Hepatocyte (in vitro differentiated cells): ENCODE measurements around the gene BAG3. TPM values are rescaled to one million over a fixed set of nuclear protein-coding genes. Genes with fewer than 3 reads are reported as not detected.

Source experiments
- DNase-seq: peaks from one replicate; pipeline ENCODE4 v3.0.0-alpha.2; 2016; ENCODE audit warnings: low spot score
- H2AFZ ChIP-seq: fragments of 200-600 bp; sonication (generic); 2 replicates; pipeline ENCODE4 v1.6.0; 2016; ENCODE audit warnings: antibody characterized with exemption, mild to moderate bottlenecking
- H3K27ac ChIP-seq: fragments of 200-600 bp; sonication (generic); 2 replicates; pipeline ENCODE4 v1.5.1; 2016; ENCODE audit warnings: mild to moderate bottlenecking
- H3K27me3 ChIP-seq: fragments of 200-600 bp; sonication (generic); 2 replicates; pipeline ENCODE4 v1.6.1; 2016
- H3K36me3 ChIP-seq: fragments of 200-600 bp; sonication (generic); replicated peaks from 2 replicates; pipeline ENCODE4 v1.5.1; 2016; ENCODE audit warnings: low read depth; ENCODE audit not compliant: insufficient read depth
- H3K4me1 ChIP-seq: fragments of 200-600 bp; sonication (generic); 2 replicates; pipeline ENCODE4 v1.5.1; 2016; ENCODE audit warnings: mild to moderate bottlenecking, moderate library complexity; ENCODE audit not compliant: insufficient read depth
- H3K4me2 ChIP-seq: fragments of 200-600 bp; sonication (generic); 2 replicates; pipeline ENCODE4 v1.6.0; 2016
- H3K4me3 ChIP-seq: fragments of 200-600 bp; sonication (generic); 2 replicates; pipeline ENCODE4 v1.5.1; 2016; ENCODE audit warnings: mild to moderate bottlenecking
- H3K79me2 ChIP-seq: fragments of 200-600 bp; sonication (generic); 2 replicates; pipeline ENCODE4 v1.6.0; 2017; ENCODE audit warnings: mild to moderate bottlenecking
- H3K9me2 ChIP-seq: fragments of 200-600 bp; sonication (generic); replicated peaks from 2 replicates; pipeline ENCODE4 v1.6.0; 2017; ENCODE audit warnings: mild to moderate bottlenecking; ENCODE audit not compliant: insufficient read depth
- H3K9me3 ChIP-seq: fragments of 200-600 bp; sonication (generic); 2 replicates; pipeline ENCODE4 v1.5.1; 2016; ENCODE audit warnings: low read depth, mild to moderate bottlenecking
- H4K20me1 ChIP-seq: fragments of 200-600 bp; sonication (generic); 2 replicates; pipeline ENCODE4 v1.6.0; 2016; ENCODE audit warnings: mild to moderate bottlenecking; ENCODE audit not compliant: insufficient read depth, poor library complexity, severe bottlenecking
- CTCF ChIP-seq: fragments of 200-600 bp; sonication (generic); IDR thresholded peaks from 2 replicates; pipeline ENCODE4 v1.5.1; 2016; ENCODE audit warnings: antibody characterized with exemption, mild to moderate bottlenecking; ENCODE audit not compliant: poor library complexity
- EZH2 ChIP-seq: fragments of 200-600 bp; sonication (generic); IDR thresholded peaks from 2 replicates; pipeline ENCODE4 v1.6.1; 2016; ENCODE audit warnings: antibody characterized with exemption, mild to moderate bottlenecking, borderline replicate concordance
- EZH2phosphoT487 ChIP-seq: fragments of 200-600 bp; sonication (generic); IDR thresholded peaks from one replicate; pipeline ENCODE4 v1.6.1; 2018; ENCODE audit warnings: antibody characterized with exemption, mild to moderate bottlenecking, low read depth, moderate library complexity; ENCODE audit not compliant: unreplicated experiment, severe bottlenecking
- WGBS: methylation state at CpG from one replicate; pipeline ENCODE4 v1.1.6; 2016; ENCODE audit warnings: low lambda C conversion rate; ENCODE audit errors: missing lambda C conversion rate; 5-methylcytosine and 5-hydroxymethylcytosine counted together
- polyA plus RNA-seq: library from polyadenylated mRNA; unstranded; fragments of >200 nt; fragmentation: Nextera tagmentation; extraction: Ambion mirVana; gene quantifications from 2 replicates; pipeline ENCODE4 v1.2.1, GENCODE V29; 2016
- total RNA-seq: library from RNA; depleted of rRNA; stranded (reverse); fragments of >200 nt; gene quantifications from 2 replicates; pipeline ENCODE4 v1.2.3, GENCODE V29; 2014

Gene BAG3
- total and polyA plus RNA-seq, 2 experiments from 2014 or later: 18.2 to 67.1 TPM

- Histone ChIP-seq H4K20me1 (no peaks in the 10 kb centered on the region), H3K4me2 (peak overlapping the region; percentile 88), H3K4me3 (peak overlapping the region; percentile 32), H2AFZ (peak overlapping the region; percentile 68), H3K27ac (peak overlapping the region; percentile 96), H3K27me3 (no peaks in the 10 kb centered on the region), H3K79me2 (peaks cover 40% of the 10 kb centered on the region), H3K9me3 (no peaks in the 10 kb centered on the region), H3K36me3 (no peaks in the 10 kb centered on the region), H3K4me1 (peaks cover 27% of the 10 kb centered on the region), H3K9me2 (no peaks in the 10 kb centered on the region)
- TF ChIP-seq EZH2phosphoT487 (no peak), EZH2 (no peak), CTCF (no peak)
- WGBS: under 1% methylated on average over 32 of the region's 32 CpGs
- DNase-seq: no peak
Measured at GRCh38 chr10:119725517-119725827, 74.3 kb downstream of the BAG3 start.

- no peaks in the 10 kb centered on the region for H3K9me3 ChIP-seq
- H3K27ac ChIP-seq: peak within 1 kb of the TSS; percentile 96
- under 1% methylated on average over 29 of the region's 95 CpGs for WGBS
- no peak for TF ChIP-seq EZH2
- no peak for TF ChIP-seq CTCF
- no peak for TF ChIP-seq EZH2phosphoT487
- no peaks in the 10 kb centered on the region for H3K9me2 ChIP-seq
- peak within 1 kb of the TSS; percentile 87 for H3K4me3 ChIP-seq
- H3K4me1 ChIP-seq: peaks cover 27% of the 10 kb centered on the region
- no peaks in the 10 kb centered on the region for H3K36me3 ChIP-seq
- peak within 1 kb of the TSS; percentile 88 for H2AFZ ChIP-seq
- no peaks in the 10 kb centered on the region for H3K27me3 ChIP-seq
- no peaks in the 10 kb centered on the region for H4K20me1 ChIP-seq
- peaks cover 42% of the 10 kb centered on the region for H3K79me2 ChIP-seq
- DNase-seq: peak; percentile 100
- peak within 1 kb of the TSS; percentile 94 for H3K4me2 ChIP-seq
Measured at GRCh38 chr10:119725828-119726675, 74.9 kb downstream of the BAG3 start, which contains the start of gene INPP5F. INPP5F (plus strand) TSS chr10:119726050; CDS start chr10:119726263, 213 bp downstream.

GRCh38 chr10:119726676-119727261 is 75.6 kb downstream of the BAG3 start:
- no peaks in the 10 kb centered on the region for H3K9me3 ChIP-seq
- no peaks in the 10 kb centered on the region for H3K9me2 ChIP-seq
- no peak for TF ChIP-seq EZH2phosphoT487
- TF ChIP-seq CTCF: no peak
- no peak for TF ChIP-seq EZH2
- H4K20me1 ChIP-seq: no peaks in the 10 kb centered on the region
- peak overlapping the region; percentile 94 for H3K4me2 ChIP-seq
- peaks cover 49% of the 10 kb centered on the region for H3K79me2 ChIP-seq
- peak overlapping the region; percentile 87 for H3K4me3 ChIP-seq
- peak overlapping the region; percentile 83 for H3K27ac ChIP-seq
- 58% methylated on average over 14 of the region's 14 CpGs for WGBS
- no peaks in the 10 kb centered on the region for H3K36me3 ChIP-seq
- peaks cover 27% of the 10 kb centered on the region for H3K4me1 ChIP-seq
- DNase-seq: no peak
- peak overlapping the region; percentile 88 for H2AFZ ChIP-seq
- no peaks in the 10 kb centered on the region for H3K27me3 ChIP-seq

Other genes starting within 250 kb of the BAG3 start
- 2.2 and 5.4 TPM in 2 replicates for gene RGS10, start 108.7 kb upstream of the BAG3 start, total RNA-seq
- 8.4 and 14.4 TPM in 2 replicates for gene RGS10, start 108.7 kb upstream of the BAG3 start, polyA plus RNA-seq
- gene TIAL1, start 54.4 kb upstream of the BAG3 start, total RNA-seq: 74.4 and 81.3 TPM in 2 replicates
- gene TIAL1, start 54.4 kb upstream of the BAG3 start, polyA plus RNA-seq: 36.4 and 42.2 TPM in 2 replicates
- 42.6 and 44.4 TPM in 2 replicates for gene INPP5F, start 74.7 kb downstream of the BAG3 start, total RNA-seq
- gene INPP5F, start 74.7 kb downstream of the BAG3 start, polyA plus RNA-seq: 9.9 and 17.2 TPM in 2 replicates
- gene MCMBP, start 221.5 kb downstream of the BAG3 start, total RNA-seq: 36.1 and 45.3 TPM in 2 replicates
- 25.3 and 33.8 TPM in 2 replicates for gene MCMBP, start 221.5 kb downstream of the BAG3 start, polyA plus RNA-seq
- 27.2 and 27.4 TPM in 2 replicates for gene SEC23IP, start 241.3 kb downstream of the BAG3 start, total RNA-seq
- gene SEC23IP, start 241.3 kb downstream of the BAG3 start, polyA plus RNA-seq: 39.9 and 46.8 TPM in 2 replicates